ENCODE measurements around the gene CYP19A1. TPM values are rescaled to one million over a fixed set of nuclear protein-coding genes. Genes with fewer than 3 reads are reported as not detected.

CYP19A1 gene
- total RNA-seq, 1 donor from 2014 or later: not detected

DNA sequence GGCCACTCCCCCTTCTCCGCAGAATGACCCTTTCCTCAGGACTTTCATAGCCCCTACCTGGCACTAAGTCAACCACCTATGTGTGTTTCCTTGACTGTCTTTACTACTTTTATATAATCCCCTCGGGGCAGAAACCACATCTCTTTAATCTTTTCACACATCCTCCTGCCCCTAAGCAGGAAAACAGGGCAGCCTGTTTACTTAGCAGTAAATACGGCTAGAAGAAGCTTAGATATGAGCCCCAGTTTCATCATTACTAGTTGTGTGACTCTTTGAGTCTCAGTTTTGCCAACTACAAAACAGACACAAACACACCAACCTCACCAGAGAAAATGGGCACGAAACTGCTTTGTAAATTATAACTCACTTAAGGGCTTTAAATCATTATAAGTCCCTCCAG, 98.3 kb downstream of the CYP19A1 start:
- no peak overlapping the region for H3K4me3 Mint-ChIP-seq
- no peaks in the 10 kb centered on the region for H3K36me3 Mint-ChIP-seq
- H3K9me3 Mint-ChIP-seq: no peaks in the 10 kb centered on the region
- H3K4me1 Mint-ChIP-seq: peaks cover 12% of the 10 kb centered on the region
- no peak for DNase-seq (ENCODE audit: low spot score in 2 of 2, unreplicated experiment in 2 of 2)
- no peak overlapping the region for H3K27ac Mint-ChIP-seq
- H3K27me3 Mint-ChIP-seq (ENCODE audit: low read depth): peaks cover 26% of the 10 kb centered on the region
- no peak for TF ChIP-seq CTCF (IDR thresholded peaks at IDR 0.05; ENCODE audit: unreplicated experiment)

DNA sequence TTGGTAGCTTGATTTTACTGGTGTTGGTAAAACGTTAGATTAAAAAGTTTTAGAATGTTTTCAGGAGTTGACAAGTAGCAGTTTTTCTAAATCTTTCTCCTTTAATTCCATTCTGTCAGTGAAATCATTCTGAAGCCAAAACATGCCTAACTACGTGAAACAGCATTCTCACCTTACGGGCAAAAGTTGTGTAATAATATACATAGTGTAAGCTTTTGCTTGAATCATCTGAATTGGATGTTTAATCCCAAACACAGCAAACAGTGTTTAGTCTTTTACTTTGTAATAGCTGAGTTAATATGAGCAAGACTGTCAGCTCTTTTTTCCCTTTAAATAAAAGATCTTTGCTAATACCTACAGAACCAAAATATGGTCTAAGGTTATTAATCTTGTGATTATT, 100.6 kb downstream of the CYP19A1 start:
- Mint-ChIP-seq H3K9me3 (no peaks in the 10 kb centered on the region), H3K4me1 (peaks cover 9% of the 10 kb centered on the region), H3K27me3 (ENCODE audit: low read depth) (peaks cover 29% of the 10 kb centered on the region), H3K27ac (no peak overlapping the region), H3K4me3 (no peak overlapping the region), H3K36me3 (no peaks in the 10 kb centered on the region)
- DNase-seq (ENCODE audit: low spot score in 2 of 2, unreplicated experiment in 2 of 2): no peak
- TF ChIP-seq CTCF (IDR thresholded peaks at IDR 0.05; ENCODE audit: unreplicated experiment): no peak

DNA sequence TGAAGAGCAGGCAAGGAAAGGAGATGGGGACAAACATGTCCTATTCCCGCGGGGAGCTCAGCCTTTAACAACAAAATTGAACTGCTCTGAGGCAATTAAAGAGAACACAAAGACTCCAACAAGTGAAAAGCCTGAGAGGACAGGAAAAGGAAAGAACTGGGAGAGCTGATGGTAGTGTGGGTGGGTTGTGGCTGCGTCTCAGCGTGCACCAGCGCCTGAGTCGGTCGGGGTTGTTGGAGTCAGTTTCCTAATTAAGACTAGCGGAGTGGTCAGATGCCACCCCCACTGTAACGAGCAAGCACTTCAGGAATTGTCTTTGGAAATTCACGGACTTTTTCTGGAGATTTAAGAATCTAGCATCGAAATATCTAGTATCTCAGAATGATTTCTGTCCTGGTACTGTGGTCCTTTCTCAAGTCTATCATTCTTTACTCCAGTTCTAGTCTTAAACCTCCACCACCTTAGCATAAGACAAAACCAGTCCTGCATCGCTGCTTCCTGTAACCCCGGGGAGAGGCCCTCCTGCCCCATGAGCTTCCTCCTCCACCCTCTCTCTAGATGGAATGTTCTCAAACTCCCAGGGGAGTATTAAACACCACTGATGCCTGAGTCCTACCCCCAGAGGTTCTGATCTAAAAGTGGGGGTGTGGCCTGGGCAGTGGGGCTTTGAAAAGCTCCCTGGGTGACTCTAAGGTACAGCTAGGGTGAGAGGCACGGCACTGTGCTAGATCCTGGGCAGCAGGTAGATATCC, 104.0 kb downstream of the CYP19A1 start:
- H3K4me1 Mint-ChIP-seq: peaks cover under 1% of the 10 kb centered on the region
- no peak for DNase-seq (ENCODE audit: low spot score in 2 of 2, unreplicated experiment in 2 of 2)
- no peak for TF ChIP-seq CTCF (IDR thresholded peaks at IDR 0.05; ENCODE audit: unreplicated experiment)
- no peak overlapping the region for H3K4me3 Mint-ChIP-seq
- peaks cover 26% of the 10 kb centered on the region for H3K27me3 Mint-ChIP-seq (ENCODE audit: low read depth)
- no peak overlapping the region for H3K27ac Mint-ChIP-seq
- H3K36me3 Mint-ChIP-seq: no peaks in the 10 kb centered on the region
- no peaks in the 10 kb centered on the region for H3K9me3 Mint-ChIP-seq

DNA sequence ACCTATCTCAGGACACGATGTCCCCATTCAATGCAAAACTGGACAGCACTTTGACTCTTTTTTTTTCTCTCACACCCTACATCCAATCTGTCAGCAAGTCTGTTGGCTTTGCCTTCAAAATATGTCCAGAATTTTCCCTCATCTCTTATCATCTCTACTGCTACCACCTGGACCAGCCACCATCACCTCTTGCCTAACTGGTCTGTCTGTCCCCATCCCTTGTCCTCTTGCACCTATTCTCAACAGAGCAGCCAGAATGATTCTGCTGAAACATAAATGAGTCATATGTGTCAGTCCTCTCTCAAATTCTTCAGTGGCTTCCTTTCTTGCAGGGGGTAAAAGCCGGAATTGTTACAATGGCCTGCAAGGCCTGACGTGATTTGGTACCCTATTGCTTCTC, 105.8 kb downstream of the CYP19A1 start:
- H3K4me1 Mint-ChIP-seq: no peaks in the 10 kb centered on the region
- DNase-seq (ENCODE audit: low spot score in 2 of 2, unreplicated experiment in 2 of 2): no peak
- no peak overlapping the region for H3K27ac Mint-ChIP-seq
- peaks cover 22% of the 10 kb centered on the region for H3K27me3 Mint-ChIP-seq (ENCODE audit: low read depth)
- TF ChIP-seq CTCF (IDR thresholded peaks at IDR 0.05; ENCODE audit: unreplicated experiment): no peak
- H3K36me3 Mint-ChIP-seq: no peaks in the 10 kb centered on the region
- no peak overlapping the region for H3K4me3 Mint-ChIP-seq
- H3K9me3 Mint-ChIP-seq: no peaks in the 10 kb centered on the region

- TF ChIP-seq CTCF (IDR thresholded peaks at IDR 0.05; ENCODE audit: unreplicated experiment): peak; percentile 37
- peaks cover 4% of the 10 kb centered on the region for H3K27me3 Mint-ChIP-seq (ENCODE audit: low read depth)
- DNase-seq (ENCODE audit: low spot score in 2 of 2, unreplicated experiment in 2 of 2): no peak
- H3K4me1 Mint-ChIP-seq: no peaks in the 10 kb centered on the region
- no peak overlapping the region for H3K27ac Mint-ChIP-seq
- H3K4me3 Mint-ChIP-seq: no peak overlapping the region
- H3K9me3 Mint-ChIP-seq: no peaks in the 10 kb centered on the region
- no peaks in the 10 kb centered on the region for H3K36me3 Mint-ChIP-seq
These were observed 108.5 kb downstream of the CYP19A1 start for GRCh38 chr15:51229907-51230330.

Measured in mesothelial cell of epicardium (in vitro differentiated cells).